ENCODE results near the gene RFX1. TPM values are rescaled to one million over a fixed set of nuclear protein-coding genes. Genes with fewer than 3 reads are reported as not detected.
"Not testable (repeated sequence)": the region's sequence is repeated elsewhere in the genome, so short reads cannot be mapped to it uniquely, and the experiment has no call there.

The RFX1 gene
- total RNA-seq, 2 experiments from 2014 or later, result 14.6 to 16.3 TPM

DNA sequence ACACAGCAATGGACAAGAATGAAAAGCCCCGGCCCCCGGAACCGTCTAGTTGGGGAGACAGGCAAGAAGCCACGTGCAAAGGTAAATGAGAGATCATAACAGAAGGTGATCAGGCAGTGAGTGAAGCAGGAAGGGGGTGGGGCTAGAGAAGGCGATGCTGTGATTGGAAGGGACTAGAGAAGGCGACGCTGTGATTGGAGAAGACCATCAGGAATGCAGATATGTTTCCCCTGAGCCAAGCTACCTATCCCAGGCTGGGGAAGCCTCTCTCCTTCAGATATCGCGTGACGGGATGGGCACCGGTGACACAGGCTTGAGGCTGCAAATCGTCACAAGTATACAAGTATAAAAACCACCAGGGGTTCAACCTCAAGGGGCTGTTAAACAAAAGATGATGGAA is 32.0 kb downstream of the RFX1 start:
- Histone ChIP-seq H3K27me3 (ENCODE audit: control insufficient read depth in 1 of 2, insufficient read depth in 2 of 2, low read length in 2 of 2) (no peaks in the 10 kb centered on the region), H3K9me3 (ENCODE audit: control insufficient read depth in 1 of 2, insufficient read depth in 1 of 2, low read length in 2 of 2) (no peaks in the 10 kb centered on the region), H3K4me1 (ENCODE audit: insufficient read depth, low read length) (peaks cover 22% of the 10 kb centered on the region), H3K4me3 (ENCODE audit: low read length) (no peak overlapping the region), H3K27ac (ENCODE audit: low read depth in 1 of 2, low read length in 2 of 2) (no peak overlapping the region), H3K36me3 (ENCODE audit: insufficient read depth, low read length) (peaks cover 37% of the 10 kb centered on the region)
- H3K27ac Mint-ChIP-seq, result peak overlapping the region; percentile 60
- intact Hi-C loops (cut with DNase I, micrococcal nuclease), result no loop called here
- ATAC-seq (ENCODE audit: poor library complexity), result peak; percentile 96
- no peaks in the 10 kb centered on the region for H3K27me3 Mint-ChIP-seq
- H3K4me3 Mint-ChIP-seq, result peak overlapping the region; percentile 26
- H3K9me3 Mint-ChIP-seq, result no peaks in the 10 kb centered on the region
- H3K36me3 Mint-ChIP-seq (ENCODE audit: low read depth), result peaks cover 41% of the 10 kb centered on the region
- TF ChIP-seq, protein P1, sequence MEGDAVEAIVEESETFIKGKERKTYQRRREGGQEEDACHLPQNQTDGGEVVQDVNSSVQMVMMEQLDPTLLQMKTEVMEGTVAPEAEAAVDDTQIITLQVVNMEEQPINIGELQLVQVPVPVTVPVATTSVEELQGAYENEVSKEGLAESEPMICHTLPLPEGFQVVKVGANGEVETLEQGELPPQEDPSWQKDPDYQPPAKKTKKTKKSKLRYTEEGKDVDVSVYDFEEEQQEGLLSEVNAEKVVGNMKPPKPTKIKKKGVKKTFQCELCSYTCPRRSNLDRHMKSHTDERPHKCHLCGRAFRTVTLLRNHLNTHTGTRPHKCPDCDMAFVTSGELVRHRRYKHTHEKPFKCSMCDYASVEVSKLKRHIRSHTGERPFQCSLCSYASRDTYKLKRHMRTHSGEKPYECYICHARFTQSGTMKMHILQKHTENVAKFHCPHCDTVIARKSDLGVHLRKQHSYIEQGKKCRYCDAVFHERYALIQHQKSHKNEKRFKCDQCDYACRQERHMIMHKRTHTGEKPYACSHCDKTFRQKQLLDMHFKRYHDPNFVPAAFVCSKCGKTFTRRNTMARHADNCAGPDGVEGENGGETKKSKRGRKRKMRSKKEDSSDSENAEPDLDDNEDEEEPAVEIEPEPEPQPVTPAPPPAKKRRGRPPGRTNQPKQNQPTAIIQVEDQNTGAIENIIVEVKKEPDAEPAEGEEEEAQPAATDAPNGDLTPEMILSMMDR (IDR thresholded peaks at IDR 0.05), result no peak
- peaks cover 8% of the 10 kb centered on the region for H3K4me1 Mint-ChIP-seq (ENCODE audit: low read depth)
- ChIA-PET POLR2A (interaction anchor here (0.6 kb wide), 1 partner anchor 21 kb away, joined by 4 read pairs; no protein-coding TSS in a partner anchor), CTCF (no interaction called here)
- peak in 11 of 14 experiments; percentile 28 to 76 (median 47) for DNase-seq

DNA sequence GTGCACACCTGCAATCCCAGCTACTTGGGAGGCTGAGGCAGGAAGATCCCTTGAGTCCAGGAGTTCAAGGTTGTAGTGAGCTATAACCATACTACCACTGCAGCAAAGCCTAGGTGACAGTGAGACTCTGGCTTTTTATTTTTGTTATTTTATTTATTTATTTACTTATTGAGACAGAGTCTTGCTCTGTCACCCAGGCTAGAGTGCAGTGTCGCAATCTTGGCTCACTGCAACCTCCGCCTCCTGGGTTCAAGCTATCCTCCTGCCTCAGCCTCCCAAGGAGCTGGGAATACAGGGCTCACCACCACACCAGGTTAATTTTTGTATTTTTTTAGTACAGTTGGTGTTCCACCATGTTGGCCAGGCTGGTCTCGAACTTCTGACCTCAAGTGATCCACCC is 32.6 kb downstream of the RFX1 start:
- ATAC-seq (ENCODE audit: poor library complexity); CTCF ChIA-PET; H3K27me3 Mint-ChIP-seq; H3K4me1 Mint-ChIP-seq (ENCODE audit: low read depth); H3K9me3 ChIP-seq (ENCODE audit: control insufficient read depth in 1 of 2, insufficient read depth in 1 of 2, low read length in 2 of 2); DNase-seq; H3K4me3 Mint-ChIP-seq; intact Hi-C loops (cut with DNase I, micrococcal nuclease); H3K27ac ChIP-seq (ENCODE audit: low read depth in 1 of 2, low read length in 2 of 2); H3K4me3 ChIP-seq (ENCODE audit: low read length); H3K27me3 ChIP-seq (ENCODE audit: control insufficient read depth in 1 of 2, insufficient read depth in 2 of 2, low read length in 2 of 2); H3K9me3 Mint-ChIP-seq: not testable (repeated sequence)
- Mint-ChIP-seq H3K27ac (peak overlapping the region; percentile 60), H3K36me3 (ENCODE audit: low read depth) (peaks cover 46% of the 10 kb centered on the region)
- POLR2A ChIA-PET, result interaction anchor here (0.6 kb wide), 1 partner anchor 22 kb away, joined by 4 read pairs; no protein-coding TSS in a partner anchor
- peaks cover 20% of the 10 kb centered on the region for H3K4me1 ChIP-seq (ENCODE audit: insufficient read depth, low read length)
- peaks cover 43% of the 10 kb centered on the region for H3K36me3 ChIP-seq (ENCODE audit: insufficient read depth, low read length)

DNA sequence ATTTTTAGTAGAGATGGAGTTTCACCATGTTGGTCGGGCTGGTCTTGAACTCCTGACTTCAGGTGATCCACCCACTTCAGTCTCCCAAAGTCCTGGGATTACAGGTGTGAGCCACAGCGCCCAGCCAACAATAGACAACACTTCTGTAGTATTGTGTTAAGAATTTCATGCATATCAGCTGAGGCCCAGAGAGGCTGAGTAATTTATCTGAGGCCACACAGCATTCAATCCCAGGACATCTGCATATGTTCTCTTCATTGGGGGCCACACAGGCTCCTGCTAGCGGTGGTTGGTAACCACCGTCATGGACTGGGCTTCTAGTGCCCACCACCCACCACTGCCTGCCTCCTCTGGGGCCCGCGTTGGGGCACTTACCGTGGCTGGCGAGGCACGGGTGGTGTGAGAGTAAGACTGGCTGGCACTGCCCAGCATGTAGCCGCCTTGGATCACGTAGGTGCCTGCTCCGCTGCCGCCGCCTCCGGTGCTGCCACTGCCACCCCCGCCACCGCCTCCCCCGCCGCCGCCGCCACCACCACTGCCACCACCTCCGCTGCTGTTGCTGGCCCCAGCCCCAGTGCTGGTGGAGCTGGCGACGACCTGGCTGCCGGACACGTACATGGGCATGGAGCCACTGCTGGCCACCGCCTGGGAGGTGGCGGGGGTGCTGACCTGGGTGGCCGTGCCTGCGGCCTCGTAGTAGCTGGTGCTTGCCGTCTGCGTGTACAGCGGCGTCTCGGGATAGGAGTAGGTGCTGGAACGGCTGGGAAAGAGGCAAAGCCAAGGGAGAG is 33.6 kb downstream of the RFX1 start:
- TF ChIP-seq, protein P1 (IDR thresholded peaks at IDR 0.05), result no peak
- intact Hi-C loops (cut with DNase I, micrococcal nuclease), result no loop called here
- Mint-ChIP-seq H3K27ac (no peak overlapping the region), H3K4me1 (ENCODE audit: low read depth) (peaks cover 8% of the 10 kb centered on the region), H3K9me3 (no peaks in the 10 kb centered on the region), H3K27me3 (no peaks in the 10 kb centered on the region), H3K36me3 (ENCODE audit: low read depth) (peaks cover 47% of the 10 kb centered on the region), H3K4me3 (no peak overlapping the region)
- Histone ChIP-seq H3K27ac (ENCODE audit: low read depth in 1 of 2, low read length in 2 of 2) (no peak overlapping the region), H3K36me3 (ENCODE audit: insufficient read depth, low read length) (peaks cover 45% of the 10 kb centered on the region), H3K4me1 (ENCODE audit: insufficient read depth, low read length) (peaks cover 15% of the 10 kb centered on the region), H3K27me3 (ENCODE audit: control insufficient read depth in 1 of 2, insufficient read depth in 2 of 2, low read length in 2 of 2) (no peaks in the 10 kb centered on the region), H3K9me3 (ENCODE audit: control insufficient read depth in 1 of 2, insufficient read depth in 1 of 2, low read length in 2 of 2) (no peaks in the 10 kb centered on the region), H3K4me3 (ENCODE audit: low read length) (no peak overlapping the region)
- ChIA-PET POLR2A (interaction anchor here (0.8 kb wide), 1 partner anchor 12 kb away, joined by 4 read pairs; no protein-coding TSS in a partner anchor), CTCF (no interaction called here)
- no peak for ATAC-seq (ENCODE audit: poor library complexity)
- no peak for DNase-seq

DNA sequence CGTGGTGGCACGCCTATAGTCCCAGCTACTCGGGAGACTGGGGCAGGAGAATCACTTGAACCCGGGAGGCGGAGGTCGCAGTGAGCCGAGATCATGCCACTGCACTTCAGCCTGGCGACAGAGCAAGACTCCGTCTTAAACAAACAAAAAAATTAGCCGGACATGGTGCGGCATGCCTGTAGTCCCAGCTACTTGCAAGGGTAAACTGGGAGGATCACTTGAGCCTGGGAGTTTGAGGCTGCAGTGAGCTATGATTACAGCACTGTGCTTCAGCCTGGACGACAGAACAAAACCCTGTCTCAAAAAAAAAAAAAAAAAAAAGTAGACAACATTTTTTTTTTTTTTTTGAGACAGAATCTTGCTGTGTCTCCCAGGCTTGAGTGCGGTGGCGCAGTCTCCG is 34.3 kb downstream of the RFX1 start:
- H3K27me3 ChIP-seq (ENCODE audit: control insufficient read depth in 1 of 2, insufficient read depth in 2 of 2, low read length in 2 of 2); H3K4me3 Mint-ChIP-seq; H3K9me3 ChIP-seq (ENCODE audit: control insufficient read depth in 1 of 2, insufficient read depth in 1 of 2, low read length in 2 of 2); H3K4me3 ChIP-seq (ENCODE audit: low read length); POLR2A ChIA-PET; H3K27ac ChIP-seq (ENCODE audit: low read depth in 1 of 2, low read length in 2 of 2); H3K27ac Mint-ChIP-seq; H3K9me3 Mint-ChIP-seq; intact Hi-C loops (cut with DNase I, micrococcal nuclease); ATAC-seq (ENCODE audit: poor library complexity); H3K4me1 Mint-ChIP-seq (ENCODE audit: low read depth); H3K27me3 Mint-ChIP-seq; DNase-seq; CTCF ChIA-PET: not testable (repeated sequence)
- peaks cover 15% of the 10 kb centered on the region for H3K4me1 ChIP-seq (ENCODE audit: insufficient read depth, low read length)
- H3K36me3 ChIP-seq (ENCODE audit: insufficient read depth, low read length), result peaks cover 48% of the 10 kb centered on the region
- H3K36me3 Mint-ChIP-seq (ENCODE audit: low read depth), result peaks cover 54% of the 10 kb centered on the region

All from CD4-positive, alpha-beta T cell (primary cell).